ENCODE measurements around the gene DHRS7C.

DHRS7C gene

GRCh38 chr17:9802294-9802693, 10.9 kb upstream of the DHRS7C start:
- H4K20me1 ChIP-seq (ENCODE audit: insufficient read depth, low read length) = no peaks in the 10 kb centered on the region
- H3K4me1 ChIP-seq (ENCODE audit: low read length) = no peaks in the 10 kb centered on the region
- H3K4me3 ChIP-seq (ENCODE audit: low read length) = no peak overlapping the region
- TF ChIP-seq EZH2phosphoT487 (IDR thresholded peaks at IDR 0.05; ENCODE audit: low read depth) (no peak), CTCF (IDR thresholded peaks at IDR 0.05; ENCODE audit: low read depth, low read length) (no peak)
- no peaks in the 10 kb centered on the region for H3K27me3 ChIP-seq (ENCODE audit: low read depth, low read length)
- no peak overlapping the region for H3K4me2 ChIP-seq (ENCODE audit: low read length)
- no peak overlapping the region for H2AFZ ChIP-seq (ENCODE audit: low read depth, low read length)
- H3K9ac ChIP-seq (ENCODE audit: low read length) = no peak overlapping the region
- H3K36me3 ChIP-seq (replicated peaks; ENCODE audit: low read depth, low read length) = no peaks in the 10 kb centered on the region
- no peak overlapping the region for H3K27ac ChIP-seq (ENCODE audit: low read length)
- H3K79me2 ChIP-seq (ENCODE audit: low read length) = no peaks in the 10 kb centered on the region
- H3K9me3 ChIP-seq (ENCODE audit: insufficient read depth, low read length) = no peaks in the 10 kb centered on the region

- Histone ChIP-seq H3K4me2 (ENCODE audit: low read length) (no peak overlapping the region), H3K27ac (ENCODE audit: low read length) (no peak overlapping the region), H3K9me3 (ENCODE audit: insufficient read depth, low read length) (no peaks in the 10 kb centered on the region), H3K4me1 (ENCODE audit: low read length) (no peaks in the 10 kb centered on the region), H3K9ac (ENCODE audit: low read length) (no peak overlapping the region), H2AFZ (ENCODE audit: low read depth, low read length) (no peak overlapping the region), H3K27me3 (ENCODE audit: low read depth, low read length) (no peaks in the 10 kb centered on the region), H3K4me3 (ENCODE audit: low read length) (no peak overlapping the region), H3K36me3 (replicated peaks; ENCODE audit: low read depth, low read length) (no peaks in the 10 kb centered on the region), H4K20me1 (ENCODE audit: insufficient read depth, low read length) (no peaks in the 10 kb centered on the region), H3K79me2 (ENCODE audit: low read length) (no peaks in the 10 kb centered on the region)
- TF ChIP-seq CTCF (IDR thresholded peaks at IDR 0.05; ENCODE audit: low read depth, low read length) (no peak), EZH2phosphoT487 (IDR thresholded peaks at IDR 0.05; ENCODE audit: low read depth) (no peak)
These were observed 10.1 kb upstream of the DHRS7C start for GRCh38 chr17:9801505-9801904.

- H3K4me2 ChIP-seq (ENCODE audit: low read length) = no peak overlapping the region
- no peak overlapping the region for H3K4me3 ChIP-seq (ENCODE audit: low read length)
- no peaks in the 10 kb centered on the region for H3K79me2 ChIP-seq (ENCODE audit: low read length)
- H3K27ac ChIP-seq (ENCODE audit: low read length) = no peak overlapping the region
- H2AFZ ChIP-seq (ENCODE audit: low read depth, low read length) = no peak overlapping the region
- no peaks in the 10 kb centered on the region for H3K36me3 ChIP-seq (replicated peaks; ENCODE audit: low read depth, low read length)
- H3K27me3 ChIP-seq (ENCODE audit: low read depth, low read length) = no peaks in the 10 kb centered on the region
- H4K20me1 ChIP-seq (ENCODE audit: insufficient read depth, low read length) = no peaks in the 10 kb centered on the region
- no peak for TF ChIP-seq CTCF (IDR thresholded peaks at IDR 0.05; ENCODE audit: low read depth, low read length)
- TF ChIP-seq EZH2phosphoT487 (IDR thresholded peaks at IDR 0.05; ENCODE audit: low read depth) = no peak
- H3K9ac ChIP-seq (ENCODE audit: low read length) = no peak overlapping the region
- H3K4me1 ChIP-seq (ENCODE audit: low read length) = no peaks in the 10 kb centered on the region
- H3K9me3 ChIP-seq (ENCODE audit: insufficient read depth, low read length) = no peaks in the 10 kb centered on the region
These were observed 7.3 kb upstream of the DHRS7C start for GRCh38 chr17:9798724-9799123.

GRCh38 chr17:9798008-9798407, 6.6 kb upstream of the DHRS7C start:
- no peaks in the 10 kb centered on the region for H3K27me3 ChIP-seq (ENCODE audit: low read depth, low read length)
- no peaks in the 10 kb centered on the region for H4K20me1 ChIP-seq (ENCODE audit: insufficient read depth, low read length)
- H3K4me2 ChIP-seq (ENCODE audit: low read length) = no peak overlapping the region
- no peaks in the 10 kb centered on the region for H3K36me3 ChIP-seq (replicated peaks; ENCODE audit: low read depth, low read length)
- no peak overlapping the region for H3K9ac ChIP-seq (ENCODE audit: low read length)
- no peak for TF ChIP-seq EZH2phosphoT487 (IDR thresholded peaks at IDR 0.05; ENCODE audit: low read depth)
- no peak for TF ChIP-seq CTCF (IDR thresholded peaks at IDR 0.05; ENCODE audit: low read depth, low read length)
- no peaks in the 10 kb centered on the region for H3K4me1 ChIP-seq (ENCODE audit: low read length)
- H3K27ac ChIP-seq (ENCODE audit: low read length) = no peak overlapping the region
- H3K9me3 ChIP-seq (ENCODE audit: insufficient read depth, low read length) = no peaks in the 10 kb centered on the region
- no peak overlapping the region for H3K4me3 ChIP-seq (ENCODE audit: low read length)
- no peaks in the 10 kb centered on the region for H3K79me2 ChIP-seq (ENCODE audit: low read length)
- no peak overlapping the region for H2AFZ ChIP-seq (ENCODE audit: low read depth, low read length)

Measured in OCI-LY3 (cell line).